Astrocyte of the cerebellum (primary cell): ENCODE measurements around the gene AGAP2.
"Not testable (repeated sequence)": the region's sequence is repeated elsewhere in the genome, so short reads cannot be mapped to it uniquely, and the experiment has no call there.

Experiments
- DNase-seq: peaks from one replicate; pipeline ENCODE4 v3.0.0-alpha.2; 2011; ENCODE audit warnings: low read depth
- H3K4me3 ChIP-seq: 2 replicates; pipeline ENCODE4 v1.5.1; 2011; ENCODE audit warnings: mild to moderate bottlenecking, low read depth, low read length, moderate library complexity
- CTCF ChIP-seq: IDR thresholded peaks from 2 replicates; pipeline ENCODE4 v1.5.1; 2012; ENCODE audit warnings: low read length, low read depth, moderate library complexity, mild to moderate bottlenecking; ENCODE audit errors: missing control alignments
- in situ Hi-C: cut with HindIII; loops from 2 replicates; pipeline ENCODE4 v1.10.0; 2017; ENCODE audit warnings: low sequenced_read_pairs

AGAP2 gene

GRCh38 chr12:57687862-57688261 lies 50.7 kb downstream of the AGAP2 start:
- no peak for DNase-seq
- no peak overlapping the region for H3K4me3 ChIP-seq
- TF ChIP-seq CTCF, result no peak
- in situ Hi-C loops, result no loop called here

GRCh38 chr12:57679697-57680096 lies 58.8 kb downstream of the AGAP2 start:
- in situ Hi-C loops, result no loop called here
- no peak for DNase-seq
- no peak for TF ChIP-seq CTCF
- H3K4me3 ChIP-seq, result no peak overlapping the region

GRCh38 chr12:57677947-57678346 lies 60.6 kb downstream of the AGAP2 start:
- DNase-seq, H3K4me3 ChIP-seq, in situ Hi-C loops: not testable (repeated sequence)

- DNase-seq, result no peak
- no peak overlapping the region for H3K4me3 ChIP-seq
- no peak for TF ChIP-seq CTCF
- in situ Hi-C loops, result no loop called here
Measured at GRCh38 chr12:57674691-57675090, 63.9 kb downstream of the AGAP2 start.
